ENCODE data around the gene SUSD6. TPM values are rescaled to one million over a fixed set of nuclear protein-coding genes. Genes with fewer than 3 reads are reported as not detected.

SUSD6 gene
- total RNA-seq, 1 experiment from 2014 or later = 44.7 TPM

- H3K27me3 Mint-ChIP-seq (ENCODE audit: unreplicated experiment) = no peaks in the 10 kb centered on the region
- no peak overlapping the region for H3K4me3 Mint-ChIP-seq (ENCODE audit: low read depth, unreplicated experiment)
- H3K36me3 Mint-ChIP-seq (ENCODE audit: insufficient read depth, unreplicated experiment) = peaks cover 8% of the 10 kb centered on the region
- no TSS peak for BruUV-seq (replicated peaks)
- no peaks in the 10 kb centered on the region for H3K9me3 Mint-ChIP-seq (ENCODE audit: low read depth, unreplicated experiment)
- no peak overlapping the region for H3K27ac Mint-ChIP-seq (ENCODE audit: unreplicated experiment)
- CTCF ChIA-PET = interaction anchor here (0.6 kb wide), 1 partner anchor 205 kb away, joined by 3 read pairs; no protein-coding TSS in a partner anchor
- no peak for DNase-seq
- TF ChIP-seq CTCF (IDR thresholded peaks at IDR 0.05; ENCODE audit: unreplicated experiment) = no peak
- intact Hi-C loops (cut with micrococcal nuclease; ENCODE audit: unreplicated experiment) = no loop called here
- H3K4me1 Mint-ChIP-seq (ENCODE audit: low read depth, unreplicated experiment) = peaks cover under 1% of the 10 kb centered on the region
Measured at GRCh38 chr14:69701857-69702256, 90.5 kb downstream of the SUSD6 start.

GRCh38 chr14:69703047-69704039 is 91.9 kb downstream of the SUSD6 start:
- CTCF ChIA-PET = no interaction called here
- peaks cover 13% of the 10 kb centered on the region for H3K36me3 Mint-ChIP-seq (ENCODE audit: insufficient read depth, unreplicated experiment)
- no peak overlapping the region for H3K27ac Mint-ChIP-seq (ENCODE audit: unreplicated experiment)
- no peak for TF ChIP-seq CTCF (IDR thresholded peaks at IDR 0.05; ENCODE audit: unreplicated experiment)
- DNase-seq = no peak
- H3K27me3 Mint-ChIP-seq (ENCODE audit: unreplicated experiment) = no peaks in the 10 kb centered on the region
- H3K9me3 Mint-ChIP-seq (ENCODE audit: low read depth, unreplicated experiment) = no peaks in the 10 kb centered on the region
- H3K4me1 Mint-ChIP-seq (ENCODE audit: low read depth, unreplicated experiment) = no peaks in the 10 kb centered on the region
- intact Hi-C loops (cut with micrococcal nuclease; ENCODE audit: unreplicated experiment) = no loop called here
- no peak overlapping the region for H3K4me3 Mint-ChIP-seq (ENCODE audit: low read depth, unreplicated experiment)
- no TSS peak for BruUV-seq (replicated peaks)

- intact Hi-C loops (cut with micrococcal nuclease; ENCODE audit: unreplicated experiment) = no loop called here
- CTCF ChIA-PET = no interaction called here
- no peak overlapping the region for H3K4me3 Mint-ChIP-seq (ENCODE audit: low read depth, unreplicated experiment)
- H3K4me1 Mint-ChIP-seq (ENCODE audit: low read depth, unreplicated experiment) = no peaks in the 10 kb centered on the region
- H3K27ac Mint-ChIP-seq (ENCODE audit: unreplicated experiment) = no peak overlapping the region
- no peaks in the 10 kb centered on the region for H3K27me3 Mint-ChIP-seq (ENCODE audit: unreplicated experiment)
- DNase-seq = no peak
- TF ChIP-seq CTCF (IDR thresholded peaks at IDR 0.05; ENCODE audit: unreplicated experiment) = no peak
- no peaks in the 10 kb centered on the region for H3K9me3 Mint-ChIP-seq (ENCODE audit: low read depth, unreplicated experiment)
- peaks cover 17% of the 10 kb centered on the region for H3K36me3 Mint-ChIP-seq (ENCODE audit: insufficient read depth, unreplicated experiment)
- no TSS peak for BruUV-seq (replicated peaks)
Measured at GRCh38 chr14:69704319-69704718, 92.9 kb downstream of the SUSD6 start.

- H3K4me1 Mint-ChIP-seq (ENCODE audit: low read depth, unreplicated experiment) = no peaks in the 10 kb centered on the region
- peaks cover 17% of the 10 kb centered on the region for H3K36me3 Mint-ChIP-seq (ENCODE audit: insufficient read depth, unreplicated experiment)
- intact Hi-C loops (cut with micrococcal nuclease; ENCODE audit: unreplicated experiment) = loop anchor here (5.0 kb wide), 1 partner anchor 33 kb away; no protein-coding TSS in a partner anchor
- H3K27ac Mint-ChIP-seq (ENCODE audit: unreplicated experiment) = no peak overlapping the region
- no peak for TF ChIP-seq CTCF (IDR thresholded peaks at IDR 0.05; ENCODE audit: unreplicated experiment)
- BruUV-seq (replicated peaks) = no TSS peak
- CTCF ChIA-PET = interaction anchor here (1.0 kb wide), 1 partner anchor 93 kb away, joined by 4 read pairs; no protein-coding TSS in a partner anchor
- no peaks in the 10 kb centered on the region for H3K9me3 Mint-ChIP-seq (ENCODE audit: low read depth, unreplicated experiment)
- no peak for DNase-seq
- H3K27me3 Mint-ChIP-seq (ENCODE audit: unreplicated experiment) = no peaks in the 10 kb centered on the region
- no peak overlapping the region for H3K4me3 Mint-ChIP-seq (ENCODE audit: low read depth, unreplicated experiment)
Measured at GRCh38 chr14:69705706-69706105, 94.3 kb downstream of the SUSD6 start.
